GM12892 (cell line): ENCODE results near the gene TEX28.

Experiments used
- POLR2A ChIP-seq: IDR thresholded peaks from 2 replicates; pipeline ENCODE4 v1.6.1; 2011; ENCODE audit warnings: low read depth, low read length, control low read depth
- POLR2AphosphoS5 ChIP-seq: IDR thresholded peaks from 2 replicates; pipeline ENCODE4 v1.6.1; 2011; ENCODE audit warnings: low read depth, low read length, control low read depth
- TAF1 ChIP-seq: IDR thresholded peaks from 2 replicates; pipeline ENCODE4 v1.6.1; 2011; ENCODE audit warnings: low read depth, mild to moderate bottlenecking, control low read depth, low read length, borderline replicate concordance

GRCh38 chrX:154305541-154306205, 10.7 kb upstream of the TEX28 start:
- TF ChIP-seq POLR2AphosphoS5, result no peak
- no peak for TF ChIP-seq POLR2A
- TF ChIP-seq TAF1, result no peak
